GM23248 (cell line): ENCODE measurements around the gene SEMA4D.

Source experiments
- EZH2 ChIP-seq: fragments of 200-600 bp; sonication (generic); IDR thresholded peaks from 2 replicates; pipeline ENCODE4 v1.6.1; 2018; ENCODE audit warnings: antibody characterized with exemption, mild to moderate bottlenecking; ENCODE audit not compliant: insufficient read depth, poor library complexity, severe bottlenecking
- EZH2phosphoT487 ChIP-seq: fragments of 200-600 bp; sonication (generic); IDR thresholded peaks from 2 replicates; pipeline ENCODE4 v1.6.1; 2018; ENCODE audit warnings: antibody characterized with exemption, moderate library complexity, mild to moderate bottlenecking, low read depth; ENCODE audit not compliant: insufficient read depth

- TF ChIP-seq EZH2 = no peak
- no peak for TF ChIP-seq EZH2phosphoT487
Measured at GRCh38 chr9:89448821-89449220, 49.1 kb downstream of the SEMA4D start.
